A204.1 (cell line): ENCODE data around the gene WDR20.

Experiments used
- FAIRE-seq: peaks from 2 replicates; lab custom pipeline; 2012; peaks lifted over from hg19 to GRCh38; lab: Jason Lieb, UNC

WDR20 gene

GRCh38 chr14:102219316-102219715 lies 79.6 kb downstream of the WDR20 start:
- FAIRE-seq: no peak

DNA sequence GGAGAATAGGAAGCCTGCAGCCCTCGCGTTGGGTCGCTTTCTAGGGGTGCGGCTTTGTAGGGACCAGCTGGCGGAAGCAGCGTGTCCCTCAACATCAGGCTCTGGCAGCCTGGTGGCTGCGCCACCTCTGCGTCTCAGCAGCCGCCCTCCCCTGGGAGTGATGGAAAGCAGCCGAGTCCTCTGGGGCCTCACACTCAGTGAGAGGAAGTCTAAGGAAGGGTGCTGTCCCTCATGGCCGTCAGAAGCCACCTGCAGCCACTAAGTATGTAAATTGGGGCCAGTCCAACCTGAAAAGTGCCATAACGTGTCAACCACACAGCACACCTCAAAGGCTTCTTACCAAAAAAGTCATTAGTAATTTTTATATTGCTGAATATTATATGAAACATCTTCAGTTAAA lies 80.3 kb downstream of the WDR20 start:
- FAIRE-seq: no peak

- FAIRE-seq: no peak
Observed at GRCh38 chr14:102221026-102221425, 81.3 kb downstream of the WDR20 start.

DNA sequence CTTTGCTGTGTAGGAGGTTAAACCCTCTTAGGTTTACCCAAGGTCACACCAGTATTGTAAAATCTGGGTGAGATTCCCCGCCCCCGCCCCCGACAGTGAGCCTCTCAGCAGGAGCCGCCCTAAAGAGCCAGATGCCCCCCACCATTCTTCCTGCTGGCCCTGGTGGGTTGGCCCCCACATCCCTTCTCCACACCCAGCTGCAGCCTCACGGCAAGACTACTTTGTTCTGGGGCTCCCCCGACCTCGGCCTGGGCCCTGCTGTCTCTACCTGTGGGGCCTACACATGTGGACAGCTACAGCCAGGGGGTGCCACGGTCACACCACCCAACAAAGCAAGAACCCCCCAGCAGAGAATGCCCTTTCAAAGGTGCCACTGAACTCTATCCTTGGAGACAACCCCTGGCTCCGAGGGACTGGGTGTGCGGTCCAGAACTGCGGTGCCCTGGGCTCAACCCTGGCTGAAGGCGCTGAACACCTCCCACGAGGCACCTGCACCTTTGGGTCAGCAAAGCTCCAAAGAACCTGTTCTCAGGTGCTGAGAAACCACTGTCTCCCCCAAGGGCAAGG lies 82.4 kb downstream of the WDR20 start:
- FAIRE-seq: no peak

GRCh38 chr14:102222751-102223150 lies 83.1 kb downstream of the WDR20 start:
- FAIRE-seq: no peak

- no peak for FAIRE-seq
Observed at GRCh38 chr14:102223682-102224081, 84.0 kb downstream of the WDR20 start.

DNA sequence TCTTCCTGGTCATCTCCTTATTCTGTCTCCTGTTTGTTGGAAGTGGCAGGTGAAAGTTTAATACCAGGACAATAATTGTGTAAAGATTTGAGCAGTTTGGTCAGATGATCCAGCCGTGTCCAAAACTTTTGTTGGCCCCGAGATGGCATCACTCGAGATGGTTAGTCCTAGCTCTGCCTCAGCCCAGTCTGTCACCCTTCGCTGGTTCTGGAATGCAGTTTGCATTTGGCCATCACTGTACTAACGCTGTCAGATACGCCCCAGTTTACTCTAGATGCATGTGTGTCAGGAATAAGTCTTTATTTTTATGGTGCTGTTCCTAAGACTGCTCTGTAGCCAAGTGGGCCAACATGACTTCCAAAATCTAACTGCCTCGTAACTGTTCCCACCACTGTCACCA lies 85.7 kb downstream of the WDR20 start:
- FAIRE-seq: no peak

DNA sequence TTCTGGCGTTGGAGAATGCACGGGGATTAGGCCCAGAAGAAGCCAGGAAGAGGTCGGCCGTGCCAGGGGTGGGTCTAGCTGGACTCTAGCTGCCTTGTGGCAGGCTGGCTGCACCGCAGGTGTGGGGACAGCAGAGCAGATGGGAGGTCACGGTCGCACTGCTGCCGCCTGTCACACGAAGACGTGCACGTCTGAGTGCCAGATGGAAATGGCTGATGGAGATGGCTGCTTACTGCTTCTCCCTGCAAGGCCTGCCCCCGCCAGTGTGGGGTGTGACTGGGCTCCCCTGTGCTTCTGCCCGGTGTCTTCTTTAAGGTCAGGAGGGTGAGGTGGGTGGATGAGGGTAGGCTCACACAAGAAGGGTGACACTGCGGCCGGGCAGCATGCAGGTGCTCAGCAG lies 86.2 kb downstream of the WDR20 start:
- no peak for FAIRE-seq

- no peak for FAIRE-seq
Observed at GRCh38 chr14:102226356-102227125, 86.8 kb downstream of the WDR20 start.

- FAIRE-seq: no peak
Observed at GRCh38 chr14:102227184-102227964, 87.7 kb downstream of the WDR20 start.

- FAIRE-seq: no peak
Observed at GRCh38 chr14:102229071-102229738, 89.5 kb downstream of the WDR20 start.

GRCh38 chr14:102229739-102230092 lies 90.0 kb downstream of the WDR20 start:
- FAIRE-seq: no peak

DNA sequence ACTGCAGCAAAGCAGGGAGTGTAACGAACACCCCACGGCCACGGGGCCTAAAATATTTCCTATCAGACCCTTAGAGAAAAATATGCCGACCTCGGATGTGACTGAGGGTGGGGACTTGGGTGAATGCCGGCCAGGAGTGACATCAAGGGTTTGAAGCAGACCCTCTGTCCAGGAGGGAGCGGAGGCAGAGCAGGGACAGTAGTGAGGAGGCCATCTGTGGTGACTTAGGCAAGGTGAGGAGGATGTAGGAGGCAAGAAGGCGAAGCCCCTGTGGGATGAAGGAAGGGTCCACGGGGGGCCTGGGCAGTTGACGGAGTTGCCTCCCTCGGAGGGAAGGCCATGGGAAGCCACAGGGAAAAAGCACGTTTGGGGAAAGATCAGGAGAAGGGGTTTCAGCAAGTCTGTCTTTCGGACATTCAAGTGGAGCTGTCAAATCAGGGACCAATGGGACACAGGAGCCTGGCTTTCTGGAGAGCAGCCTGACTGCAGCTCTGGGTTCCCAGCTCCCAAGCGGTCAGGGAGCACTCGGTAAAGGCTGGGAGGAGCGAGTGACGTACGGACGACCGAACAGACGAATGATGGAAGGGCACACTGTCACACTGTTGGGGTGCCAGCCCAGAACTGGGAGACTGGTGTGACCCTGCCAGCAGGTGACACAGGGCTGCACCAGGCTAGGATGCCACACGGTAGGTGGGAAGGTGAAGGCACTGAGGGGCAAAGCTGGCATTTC lies 90.9 kb downstream of the WDR20 start:
- no peak for FAIRE-seq

DNA sequence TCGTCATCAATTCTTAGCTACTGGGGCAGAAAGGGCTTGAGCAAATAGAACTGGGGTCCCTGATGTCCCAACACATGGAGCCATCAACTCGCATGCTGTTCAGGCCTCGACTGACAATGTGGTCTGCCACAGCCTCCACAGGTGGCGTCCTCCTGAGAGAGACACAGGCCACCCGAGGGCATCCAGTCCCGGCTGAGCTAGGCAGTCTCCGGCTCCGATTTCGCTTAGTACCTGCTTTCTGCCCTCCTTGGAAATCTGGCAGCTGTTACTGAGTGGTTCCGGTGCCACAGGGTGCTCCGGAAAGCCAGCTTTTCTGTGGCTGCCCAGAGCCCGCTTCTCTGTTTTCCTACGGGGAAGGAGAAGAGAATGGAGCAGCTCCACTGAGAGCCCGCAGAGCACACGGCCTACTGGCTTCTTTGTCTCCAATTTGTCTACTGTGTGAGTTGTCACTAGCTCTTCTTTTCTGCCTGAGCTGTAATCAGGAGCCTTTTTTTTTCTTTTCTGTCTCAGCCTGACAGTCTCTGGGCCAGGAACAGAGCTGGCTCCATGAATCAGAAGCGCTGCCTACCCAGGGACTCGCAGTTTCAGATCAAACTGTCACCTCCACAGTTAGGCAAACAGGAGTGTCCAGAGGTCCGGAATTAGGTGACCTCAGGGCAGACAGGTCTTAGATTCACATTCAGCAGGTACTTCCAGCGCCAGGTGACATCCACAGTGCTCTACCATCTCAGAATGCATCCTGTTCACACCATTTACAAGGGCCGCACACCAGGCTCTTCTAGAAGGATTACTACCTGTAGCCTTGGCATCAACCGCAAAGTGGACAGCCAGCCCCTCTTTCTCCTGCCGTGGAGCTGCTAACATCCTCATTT lies 92.0 kb downstream of the WDR20 start:
- no peak for FAIRE-seq

- no peak for FAIRE-seq
Observed at GRCh38 chr14:102232348-102232625, 92.6 kb downstream of the WDR20 start.

- no peak for FAIRE-seq
Observed at GRCh38 chr14:102233081-102233480, 93.4 kb downstream of the WDR20 start.

GRCh38 chr14:102234331-102235264 lies 94.9 kb downstream of the WDR20 start:
- FAIRE-seq: no peak

GRCh38 chr14:102235275-102235897 lies 95.7 kb downstream of the WDR20 start:
- FAIRE-seq: peak; percentile 98

DNA sequence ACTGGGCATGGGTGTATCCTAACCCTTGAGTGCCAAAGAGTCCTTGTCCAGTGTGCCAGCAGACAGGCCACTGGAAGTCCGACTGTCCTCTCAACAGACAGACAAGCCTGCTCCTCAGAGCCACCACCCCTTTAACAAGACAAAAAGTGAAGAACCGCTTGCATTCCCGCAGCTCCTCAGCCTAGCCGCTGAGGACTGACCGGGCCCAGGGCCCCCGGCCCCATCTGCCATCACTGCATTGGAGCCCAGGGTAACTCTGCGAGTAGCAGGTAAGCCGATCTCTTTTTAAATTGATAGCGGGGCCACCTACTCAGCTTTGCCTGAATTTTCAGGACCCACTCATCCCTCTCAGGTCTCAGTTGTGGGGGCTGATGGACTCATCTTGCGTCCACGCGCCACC lies 96.3 kb downstream of the WDR20 start:
- no peak for FAIRE-seq

DNA sequence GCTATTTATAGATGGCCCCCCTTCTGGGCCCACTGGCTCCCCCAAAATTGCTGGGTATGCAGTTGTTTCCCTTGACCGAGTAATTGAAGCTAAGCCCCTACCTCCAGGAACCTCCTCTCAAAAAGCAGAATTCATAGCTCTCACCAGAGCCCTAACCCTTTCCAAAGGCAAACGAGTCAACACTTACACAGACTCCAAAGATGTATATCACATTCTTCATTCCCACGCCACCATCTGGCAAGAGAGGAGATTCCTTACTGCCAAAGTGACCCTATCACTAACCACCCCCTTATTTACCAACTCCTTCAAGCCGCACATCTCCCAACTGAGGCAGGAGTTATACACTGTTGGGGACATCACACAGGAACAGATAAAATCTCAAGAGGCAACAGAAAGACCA lies 98.4 kb downstream of the WDR20 start:
- peak; percentile 79 for FAIRE-seq
